Measurements from ENCODE around the gene DOK7. TPM values are rescaled to one million over a fixed set of nuclear protein-coding genes. Genes with fewer than 3 reads are reported as not detected.

The DOK7 gene
- total RNA-seq, 1 donor from 2014 or later = 0.72 TPM

GRCh38 chr4:3468804-3469203 is 5.7 kb downstream of the DOK7 start:
- no peak for DNase-seq (ENCODE audit: extremely low spot score, unreplicated experiment)
- no peak for TF ChIP-seq CTCF (conservative IDR thresholded peaks at IDR 0.05)
- Mint-ChIP-seq H3K4me3 (no peak overlapping the region), H3K4me1 (ENCODE audit: unreplicated experiment) (no peaks in the 10 kb centered on the region), H3K27me3 (peaks cover 9% of the 10 kb centered on the region), H3K9me3 (no peaks in the 10 kb centered on the region), H3K27ac (no peak overlapping the region), H3K36me3 (no peaks in the 10 kb centered on the region)

- Mint-ChIP-seq H3K27ac (no peak overlapping the region), H3K4me3 (no peak overlapping the region), H3K27me3 (peaks cover 6% of the 10 kb centered on the region), H3K36me3 (no peaks in the 10 kb centered on the region), H3K4me1 (ENCODE audit: unreplicated experiment) (no peaks in the 10 kb centered on the region), H3K9me3 (no peaks in the 10 kb centered on the region)
- TF ChIP-seq CTCF (conservative IDR thresholded peaks at IDR 0.05) = no peak
- no peak for DNase-seq (ENCODE audit: extremely low spot score, unreplicated experiment)
These were observed 6.5 kb downstream of the DOK7 start for GRCh38 chr4:3469386-3470243.

GRCh38 chr4:3470244-3471097 is 7.4 kb downstream of the DOK7 start:
- DNase-seq (ENCODE audit: extremely low spot score, unreplicated experiment) = no peak
- H3K4me1 Mint-ChIP-seq (ENCODE audit: unreplicated experiment) = no peaks in the 10 kb centered on the region
- no peaks in the 10 kb centered on the region for H3K36me3 Mint-ChIP-seq
- H3K4me3 Mint-ChIP-seq = no peak overlapping the region
- H3K27me3 Mint-ChIP-seq = peaks cover 4% of the 10 kb centered on the region
- no peak overlapping the region for H3K27ac Mint-ChIP-seq
- TF ChIP-seq CTCF (conservative IDR thresholded peaks at IDR 0.05) = no peak
- no peaks in the 10 kb centered on the region for H3K9me3 Mint-ChIP-seq

GRCh38 chr4:3471098-3471760 is 8.1 kb downstream of the DOK7 start:
- TF ChIP-seq CTCF (conservative IDR thresholded peaks at IDR 0.05) = no peak
- Mint-ChIP-seq H3K27ac (no peak overlapping the region), H3K27me3 (peaks cover 4% of the 10 kb centered on the region), H3K36me3 (no peaks in the 10 kb centered on the region), H3K4me1 (ENCODE audit: unreplicated experiment) (no peaks in the 10 kb centered on the region), H3K9me3 (no peaks in the 10 kb centered on the region), H3K4me3 (no peak overlapping the region)
- no peak for DNase-seq (ENCODE audit: extremely low spot score, unreplicated experiment)

GRCh38 chr4:3471886-3472285 is 8.8 kb downstream of the DOK7 start:
- Mint-ChIP-seq H3K9me3 (no peaks in the 10 kb centered on the region), H3K4me1 (ENCODE audit: unreplicated experiment) (no peaks in the 10 kb centered on the region), H3K27ac (no peak overlapping the region), H3K36me3 (no peaks in the 10 kb centered on the region), H3K4me3 (no peak overlapping the region), H3K27me3 (peaks cover 4% of the 10 kb centered on the region)
- TF ChIP-seq CTCF (conservative IDR thresholded peaks at IDR 0.05) = no peak
- no peak for DNase-seq (ENCODE audit: extremely low spot score, unreplicated experiment)

Data from type B pancreatic cell (in vitro differentiated cells).